WTC11 (cell line): ENCODE measurements around the gene GPR82.

ENCODE experiments used
- CBFB ChIP-seq: sonication (generic); formaldehyde crosslinking; IDR thresholded peaks from 2 replicates; pipeline ENCODE4 v1.8.1; 2022; ENCODE audit warnings: mild to moderate bottlenecking, low read depth, missing genetic modification reagents
- CREB1 ChIP-seq: sonication (generic); formaldehyde crosslinking; IDR thresholded peaks from 2 replicates; pipeline ENCODE4 v1.8.0; 2023; ENCODE audit warnings: mild to moderate bottlenecking, missing genetic modification reagents
- ESRRA ChIP-seq: sonication (generic); formaldehyde crosslinking; IDR thresholded peaks from 2 replicates; pipeline ENCODE4 v1.8.1; 2022; ENCODE audit warnings: mild to moderate bottlenecking, missing genetic modification reagents, borderline replicate concordance
- FOXJ3 ChIP-seq: sonication (generic); formaldehyde crosslinking; IDR thresholded peaks from 2 replicates; pipeline ENCODE4 v1.9.0; 2021; ENCODE audit warnings: missing genetic modification reagents, mild to moderate bottlenecking, borderline replicate concordance
- MXD4 ChIP-seq: fragments of 250-450 bp; sonication (Bioruptor Pico); IDR thresholded peaks from 2 replicates; pipeline ENCODE4 v1.8.0; 2021; ENCODE audit warnings: mild to moderate bottlenecking, moderate library complexity, borderline replicate concordance
- NR1H2 ChIP-seq: sonication (generic); formaldehyde crosslinking; IDR thresholded peaks from 2 replicates; pipeline ENCODE4 v1.9.0; 2021; ENCODE audit warnings: mild to moderate bottlenecking, moderate library complexity, missing genetic modification reagents
- ZNF671 ChIP-seq: fragments of 250-450 bp; sonication (Bioruptor Pico); IDR thresholded peaks from 2 replicates; pipeline ENCODE4 v1.8.0; 2021; ENCODE audit warnings: mild to moderate bottlenecking
- TF ChIP-seq, protein P1 (sequence below): fragments of 200-600 bp; IDR thresholded peaks from 2 replicates; pipeline ENCODE4 v1.8.0; 2022; ENCODE audit warnings: antibody characterized with exemption
- TF ChIP-seq, protein P2 (sequence below): sonication (generic); formaldehyde crosslinking; IDR thresholded peaks from 2 replicates; pipeline ENCODE4 v1.8.1; 2022; ENCODE audit warnings: low read depth, mild to moderate bottlenecking, moderate library complexity, missing genetic modification reagents, borderline replicate concordance
- TF ChIP-seq, protein P3 (sequence below): sonication (generic); formaldehyde crosslinking; IDR thresholded peaks from 2 replicates; pipeline ENCODE4 v1.8.1; 2023; ENCODE audit warnings: mild to moderate bottlenecking, missing genetic modification reagents, moderate library complexity

DNA sequence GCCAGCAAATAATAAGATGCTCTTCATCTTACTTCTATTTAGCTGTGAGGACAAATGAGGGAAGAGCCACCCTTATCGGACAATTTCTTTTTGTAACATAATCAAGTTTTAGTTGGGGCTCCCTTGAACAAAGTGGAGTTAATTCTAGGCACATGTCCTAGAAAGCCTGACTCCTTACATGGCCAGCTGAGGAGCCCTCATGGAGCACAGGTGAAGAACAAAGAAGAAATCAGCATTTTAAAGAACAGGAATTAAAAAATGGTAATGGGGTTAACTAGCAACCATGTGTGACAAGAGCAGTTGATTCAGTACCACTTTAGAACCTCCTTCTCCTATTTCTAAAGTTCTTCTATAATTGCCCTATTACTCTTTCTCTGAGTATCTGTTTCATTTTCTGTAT, 15.9 kb downstream of the GPR82 start:
- TF ChIP-seq, protein P1, sequence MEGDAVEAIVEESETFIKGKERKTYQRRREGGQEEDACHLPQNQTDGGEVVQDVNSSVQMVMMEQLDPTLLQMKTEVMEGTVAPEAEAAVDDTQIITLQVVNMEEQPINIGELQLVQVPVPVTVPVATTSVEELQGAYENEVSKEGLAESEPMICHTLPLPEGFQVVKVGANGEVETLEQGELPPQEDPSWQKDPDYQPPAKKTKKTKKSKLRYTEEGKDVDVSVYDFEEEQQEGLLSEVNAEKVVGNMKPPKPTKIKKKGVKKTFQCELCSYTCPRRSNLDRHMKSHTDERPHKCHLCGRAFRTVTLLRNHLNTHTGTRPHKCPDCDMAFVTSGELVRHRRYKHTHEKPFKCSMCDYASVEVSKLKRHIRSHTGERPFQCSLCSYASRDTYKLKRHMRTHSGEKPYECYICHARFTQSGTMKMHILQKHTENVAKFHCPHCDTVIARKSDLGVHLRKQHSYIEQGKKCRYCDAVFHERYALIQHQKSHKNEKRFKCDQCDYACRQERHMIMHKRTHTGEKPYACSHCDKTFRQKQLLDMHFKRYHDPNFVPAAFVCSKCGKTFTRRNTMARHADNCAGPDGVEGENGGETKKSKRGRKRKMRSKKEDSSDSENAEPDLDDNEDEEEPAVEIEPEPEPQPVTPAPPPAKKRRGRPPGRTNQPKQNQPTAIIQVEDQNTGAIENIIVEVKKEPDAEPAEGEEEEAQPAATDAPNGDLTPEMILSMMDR: no peak
- TF ChIP-seq, protein P2, sequence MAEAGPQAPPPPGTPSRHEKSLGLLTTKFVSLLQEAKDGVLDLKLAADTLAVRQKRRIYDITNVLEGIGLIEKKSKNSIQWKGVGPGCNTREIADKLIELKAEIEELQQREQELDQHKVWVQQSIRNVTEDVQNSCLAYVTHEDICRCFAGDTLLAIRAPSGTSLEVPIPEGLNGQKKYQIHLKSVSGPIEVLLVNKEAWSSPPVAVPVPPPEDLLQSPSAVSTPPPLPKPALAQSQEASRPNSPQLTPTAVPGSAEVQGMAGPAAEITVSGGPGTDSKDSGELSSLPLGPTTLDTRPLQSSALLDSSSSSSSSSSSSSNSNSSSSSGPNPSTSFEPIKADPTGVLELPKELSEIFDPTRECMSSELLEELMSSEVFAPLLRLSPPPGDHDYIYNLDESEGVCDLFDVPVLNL (CRISPR knock-in tag): no peak
- no peak for TF ChIP-seq FOXJ3 (CRISPR knock-in tag)
- no peak for TF ChIP-seq CREB1 (CRISPR knock-in tag)
- TF ChIP-seq, protein P3, sequence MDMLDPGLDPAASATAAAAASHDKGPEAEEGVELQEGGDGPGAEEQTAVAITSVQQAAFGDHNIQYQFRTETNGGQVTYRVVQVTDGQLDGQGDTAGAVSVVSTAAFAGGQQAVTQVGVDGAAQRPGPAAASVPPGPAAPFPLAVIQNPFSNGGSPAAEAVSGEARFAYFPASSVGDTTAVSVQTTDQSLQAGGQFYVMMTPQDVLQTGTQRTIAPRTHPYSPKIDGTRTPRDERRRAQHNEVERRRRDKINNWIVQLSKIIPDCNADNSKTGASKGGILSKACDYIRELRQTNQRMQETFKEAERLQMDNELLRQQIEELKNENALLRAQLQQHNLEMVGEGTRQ (CRISPR knock-in tag): no peak
- TF ChIP-seq CBFB (CRISPR knock-in tag): no peak
- TF ChIP-seq MXD4 (CRISPR knock-in tag): no peak
- TF ChIP-seq NR1H2: no peak
- TF ChIP-seq ESRRA (CRISPR knock-in tag): no peak
- no peak for TF ChIP-seq ZNF671 (CRISPR knock-in tag)
